H1 (cell line): ENCODE measurements around the gene RDH11. TPM values are rescaled to one million over a fixed set of nuclear protein-coding genes. Genes with fewer than 3 reads are reported as not detected.

Experiments used
- CTCF ChIA-PET: fragments of 300-600 bp; sonication (Branson Sonifier 250); formaldehyde crosslinking; loops from one replicate; lab custom pipeline; 2021; ENCODE audit not compliant: partially characterized antibody; lab: Charles Lee
- POLR2A ChIA-PET: fragments of 300-600 bp; sonication (Branson Sonifier 250); formaldehyde crosslinking; loops from one replicate; lab custom pipeline; 2021; ENCODE audit warnings: inconsistent platforms; ENCODE audit not compliant: partially characterized antibody; lab: Charles Lee
- DNase-seq, 2 experiments: peaks; one replicate each; pipeline versions ENCODE4 v3.0.0 to v3.0.0-alpha.2; 2010 to 2022; ENCODE audit warnings: low spot score in 2 of 2, low read depth in 1 of 2, mixed read lengths in 1 of 2
- FAIRE-seq: peaks from 2 replicates; lab custom pipeline; 2011; peaks lifted over from hg19 to GRCh38; lab: Jason Lieb, UNC
- H2AFZ ChIP-seq: 2 replicates; pipeline ENCODE4 v1.8.1; 2012; ENCODE audit warnings: low read length, inconsistent platforms
- H2AK5ac ChIP-seq: 2 replicates; pipeline ENCODE4 v1.6.1; 2013; ENCODE audit warnings: low read depth, low read length
- H2BK120ac ChIP-seq: replicated peaks from 2 replicates; pipeline ENCODE3; 2013; ENCODE audit warnings: low read depth, low read length, inconsistent platforms
- H2BK12ac ChIP-seq: 2 replicates; pipeline ENCODE4 v1.6.1; 2013; ENCODE audit warnings: low read depth, low read length
- H2BK15ac ChIP-seq: 2 replicates; pipeline ENCODE4 v1.6.1; 2013; ENCODE audit warnings: low read length
- H2BK20ac ChIP-seq: 2 replicates; pipeline ENCODE4 v1.6.1; 2013; ENCODE audit warnings: low read length
- H2BK5ac ChIP-seq: 2 replicates; pipeline ENCODE4 v1.6.1; 2013; ENCODE audit warnings: low read depth, low read length
- H3K14ac ChIP-seq: 2 replicates; pipeline ENCODE4 v1.6.1; 2013; ENCODE audit warnings: inconsistent platforms; ENCODE audit not compliant: insufficient read length
- H3K18ac ChIP-seq: 2 replicates; pipeline ENCODE4 v1.6.1; 2013; ENCODE audit warnings: low read length; ENCODE audit errors: extremely low read depth
- H3K23ac ChIP-seq: 2 replicates; pipeline ENCODE4 v1.6.1; 2013; ENCODE audit warnings: inconsistent platforms; ENCODE audit not compliant: insufficient read length
- H3K23me2 ChIP-seq: 2 replicates; pipeline ENCODE4 v1.6.1; 2013; ENCODE audit warnings: low read depth, low read length
- H3K27ac ChIP-seq: 2 replicates; pipeline ENCODE4 v1.6.1; 2011; ENCODE audit warnings: low read depth, low read length, inconsistent platforms
- H3K27me3 ChIP-seq, 4 experiments: replicated peaks in 1 of 4; 1 replicate in 1 of 4; 2 replicates in 3 of 4; pipeline versions ENCODE4 v1.6.1 to v1.8.1; 2011 to 2013; ENCODE audit warnings: low read length in 3 of 4, mild to moderate bottlenecking in 3 of 4, inconsistent platforms in 2 of 4, mixed read lengths in 2 of 4, moderate library complexity in 1 of 4; ENCODE audit not compliant: control insufficient read depth in 3 of 4, insufficient read depth in 3 of 4; ENCODE audit errors: extremely low read depth in 1 of 4
- H3K36me3 ChIP-seq, 4 experiments: 2 replicates each; pipeline versions ENCODE4 v1.6.1 to v1.8.1; 2011 to 2013; ENCODE audit warnings: mild to moderate bottlenecking in 4 of 4, low read length in 3 of 4, moderate library complexity in 2 of 4, control low read depth in 1 of 4, inconsistent platforms in 1 of 4; ENCODE audit not compliant: insufficient read depth in 4 of 4, control insufficient read depth in 2 of 4
- H3K4ac ChIP-seq: replicated peaks from 2 replicates; pipeline ENCODE3; 2013; ENCODE audit warnings: low read length, low read depth, mixed read lengths, inconsistent platforms; ENCODE audit not compliant: insufficient read length
- H3K4me1 ChIP-seq, 4 experiments: replicated peaks in 1 of 4; 1 replicate in 1 of 4; 2 replicates in 3 of 4; pipeline versions ENCODE4 v1.6.1 to v1.8.1; 2011 to 2013; ENCODE audit warnings: low read length in 3 of 4, inconsistent platforms in 2 of 4, mixed read lengths in 1 of 4; ENCODE audit not compliant: insufficient read depth in 4 of 4, control insufficient read depth in 3 of 4
- H3K4me2 ChIP-seq, 2 experiments: 2 replicates each; pipeline versions ENCODE4 v1.6.1 to v1.8.1; 2011 to 2013; ENCODE audit warnings: low read depth in 2 of 2, low read length in 2 of 2, control low read depth in 1 of 2, inconsistent platforms in 1 of 2, mild to moderate bottlenecking in 1 of 2; ENCODE audit not compliant: insufficient read depth in 1 of 2
- H3K4me3 ChIP-seq, 4 experiments: fragments of 200-600, 300-600 bp in 1 of 4; sonication (generic), shearing (Covaris generic), sonication (Bioruptor Twin) in 1 of 4; 2 replicates each; pipeline versions ENCODE4 v1.5.1 to v1.8.1; 2011 to 2016; ENCODE audit warnings: low read length in 4 of 4, low read depth in 3 of 4, control low read depth in 2 of 4, inconsistent platforms in 2 of 4, mild to moderate bottlenecking in 2 of 4, mixed read lengths in 1 of 4, moderate library complexity in 1 of 4; ENCODE audit not compliant: insufficient read depth in 2 of 4; ENCODE audit errors: extremely low read depth in 1 of 4
- H3K56ac ChIP-seq: replicated peaks from 2 replicates; pipeline ENCODE3; 2013; ENCODE audit warnings: low read depth, mild to moderate bottlenecking, mixed read lengths, low read length, inconsistent platforms; ENCODE audit not compliant: insufficient read length
- H3K79me1 ChIP-seq: 2 replicates; pipeline ENCODE4 v1.6.1; 2013; ENCODE audit warnings: low read depth, low read length, control low read depth
- H3K79me2 ChIP-seq, 2 experiments: 2 replicates each; pipeline versions ENCODE4 v1.6.1 to v1.8.1; 2012 to 2013; ENCODE audit warnings: low read length in 2 of 2, mild to moderate bottlenecking in 2 of 2, inconsistent platforms in 1 of 2; ENCODE audit not compliant: insufficient read depth in 2 of 2, control insufficient read depth in 1 of 2
- H3K9ac ChIP-seq, 4 experiments: replicated peaks in 1 of 4; 1 replicate in 1 of 4; 2 replicates in 3 of 4; pipeline versions ENCODE4 v1.6.1 to v1.8.1; 2011 to 2013; ENCODE audit warnings: low read depth in 3 of 4, low read length in 3 of 4, control low read depth in 2 of 4, mild to moderate bottlenecking in 2 of 4, moderate library complexity in 2 of 4, inconsistent platforms in 1 of 4; ENCODE audit errors: extremely low read depth in 1 of 4
- H3K9me3 ChIP-seq, 2 experiments: 2 replicates each; pipeline versions ENCODE4 v1.6.1 to v1.8.1; 2012 to 2013; ENCODE audit warnings: mild to moderate bottlenecking in 2 of 2, moderate library complexity in 2 of 2, control low read depth in 1 of 2, inconsistent platforms in 1 of 2, low read depth in 1 of 2, low read length in 1 of 2, mixed read lengths in 1 of 2; ENCODE audit not compliant: insufficient read depth in 2 of 2
- H4K20me1 ChIP-seq, 2 experiments: replicated peaks in 1 of 2; 2 replicates each; pipeline versions ENCODE3 to v1.8.1; 2011 to 2013; ENCODE audit warnings: inconsistent platforms in 2 of 2, low read length in 2 of 2, mild to moderate bottlenecking in 1 of 2; ENCODE audit not compliant: insufficient read depth in 2 of 2, control insufficient read depth in 1 of 2
- H4K5ac ChIP-seq: 2 replicates; pipeline ENCODE4 v1.6.1; 2013; ENCODE audit warnings: low read length, low read depth, mixed read lengths, inconsistent platforms; ENCODE audit not compliant: insufficient read length
- H4K8ac ChIP-seq: 2 replicates; pipeline ENCODE4 v1.8.0; 2013; ENCODE audit warnings: mild to moderate bottlenecking, moderate library complexity, low read length, inconsistent platforms; ENCODE audit not compliant: insufficient read depth; ENCODE audit errors: extremely low read depth
- H4K91ac ChIP-seq: replicated peaks from 2 replicates; pipeline ENCODE3; 2013; ENCODE audit warnings: low read length, mixed read lengths, inconsistent platforms; ENCODE audit not compliant: insufficient read length
- CTCF ChIP-seq, 3 experiments: IDR thresholded peaks; 1 replicate in 2 of 3; 2 replicates in 1 of 3; pipeline versions ENCODE4 v1.5.1 to v1.6.1; 2011; ENCODE audit warnings: low read length in 3 of 3, mild to moderate bottlenecking in 3 of 3, inconsistent platforms in 2 of 3, low read depth in 1 of 3, moderate library complexity in 1 of 3; ENCODE audit not compliant: insufficient read depth in 1 of 3; ENCODE audit errors: control extremely low read depth in 1 of 3
- KDM1A ChIP-seq: fragments of 200-600, 300-600 bp; sonication (generic); IDR thresholded peaks from 2 replicates; pipeline ENCODE4 v1.7.1; 2016; ENCODE audit warnings: mild to moderate bottlenecking, low read length, borderline replicate concordance
- RAD21 ChIP-seq, 2 experiments: IDR thresholded peaks in 1 of 2; conservative IDR thresholded peaks in 1 of 2; 2 replicates each; pipeline ENCODE4 v1.6.1; 2011; ENCODE audit warnings: low read depth in 2 of 2, low read length in 2 of 2, improper control_type of control experiment in 1 of 2, inconsistent platforms in 1 of 2, mild to moderate bottlenecking in 1 of 2, moderate library complexity in 1 of 2
- WGBS, 2 experiments: shearing (Covaris generic) in 1 of 2; methylation state at CpG; one replicate each; pipeline versions ENCODE4 v1.1.6 to v1.1.7; 2013 to 2015; ENCODE audit warnings: low lambda C conversion rate in 2 of 2, mixed read lengths in 2 of 2, inconsistent platforms in 1 of 2, low coverage in 1 of 2, missing lambda C conversion rate in 1 of 2; ENCODE audit not compliant: insufficient replicate concordance in 2 of 2, insufficient coverage in 1 of 2, insufficient read length in 1 of 2; ENCODE audit errors: extremely low coverage in 1 of 2, missing lambda C conversion rate in 1 of 2; 5-methylcytosine and 5-hydroxymethylcytosine counted together
- polyA plus RNA-seq, 7 experiments: library from polyadenylated mRNA; depleted of rRNA in 3 of 7; stranded (reverse) in 5 of 7; unstranded in 2 of 7; fragments of >200 nt in 5 of 7; fragments of 200-250 nt in 2 of 7; gene quantifications; 1 replicate in 5 of 7; 2 replicates in 1 of 7; 4 replicates in 1 of 7; pipeline versions ENCODE4 v1.2.1 to v1.2.3, GENCODE V29; 2011 to 2013; ENCODE audit warnings: missing spikeins in 2 of 7, mixed read lengths in 2 of 7
- total RNA-seq: library from RNA; stranded (reverse); fragmentation: NEBNext Ultra II Directional; extraction: Animal tissue kit (Norgen Biotek cat#: 25700); gene quantifications from 2 replicates; pipeline ENCODE4 v1.2.1, GENCODE V29; 2021

RDH11 gene
- total and polyA plus RNA-seq, 2 of the 8 experiments (the other 6 are each of a cell fraction or from before 2014, with no cell fraction given): 104 to 117 TPM

- no peaks in the 10 kb centered on the region for H3K23me2 ChIP-seq
- H4K20me1 ChIP-seq: no peaks in the 10 kb centered on the region
- H2BK15ac ChIP-seq: no peak overlapping the region
- H2BK12ac ChIP-seq: no peak overlapping the region
- CTCF ChIA-PET: interaction anchor here (0.6 to 6.7 kb wide), 58 partner anchors 10 to 1214 kb away, joined by 3 to 147 read pairs (median 4); partner anchors contain the start of genes ARG2, ATP6V1D, EIF2S1 and PIGH
- H2BK120ac ChIP-seq: no peak overlapping the region
- H2BK5ac ChIP-seq: no peak overlapping the region
- H3K79me1 ChIP-seq: no peaks in the 10 kb centered on the region
- H3K27ac ChIP-seq: no peak overlapping the region
- WGBS, 2 experiments: 7% methylated on average over 3 of the region's 3 CpGs; no CpG with 5 or more reads in 1 of the 2 experiments
- TF ChIP-seq KDM1A (no peak), RAD21 (IDR thresholded peaks at IDR 0.05 in 1 of 2, conservative IDR thresholded peaks at IDR 0.05 in 1 of 2; ENCODE audit: low read depth in 2 of 2, low read length in 2 of 2) (peak; percentile 88 to 89), CTCF (IDR thresholded peaks at IDR 0.05; ENCODE audit: control extremely low read depth in 1 of 3, insufficient read depth in 1 of 3, low read depth in 1 of 3, low read length in 3 of 3) (peak in 2 of 3 experiments; percentile 66 to 73; a peak in 3 of 4 replicates)
- no peak overlapping the region for H2AK5ac ChIP-seq
- H3K9ac ChIP-seq: no peak overlapping the region
- H3K36me3 ChIP-seq: no peaks in the 10 kb centered on the region
- no peak overlapping the region for H3K14ac ChIP-seq
- no peak overlapping the region for H4K5ac ChIP-seq
- H3K79me2 ChIP-seq: no peaks in the 10 kb centered on the region
- H4K8ac ChIP-seq: no peak overlapping the region
- no peak overlapping the region for H3K56ac ChIP-seq
- no peak for DNase-seq
- H3K4ac ChIP-seq: no peak overlapping the region
- no peak overlapping the region for H4K91ac ChIP-seq
- H3K18ac ChIP-seq: no peak overlapping the region
- peak; percentile 85 for FAIRE-seq
- H3K23ac ChIP-seq: no peak overlapping the region
- POLR2A ChIA-PET: interaction anchor here (0.8 to 2.5 kb wide), 4 partner anchors 10 to 163 kb away, joined by 3 to 13 read pairs (median 5); partner anchors contain the start of gene RDH11
- H3K4me1 ChIP-seq: no peaks in the 10 kb centered on the region
- no peak overlapping the region for H2BK20ac ChIP-seq
- peak overlapping the region; percentile 56; the same call in 1 of the 2 replicates for H2AFZ ChIP-seq
- no peaks in the 10 kb centered on the region for H3K27me3 ChIP-seq
- H3K4me3 ChIP-seq: no peak overlapping the region
- H3K9me3 ChIP-seq: peaks cover 8 to 13% of the 10 kb centered on the region in 2 experiments
- H3K4me2 ChIP-seq: no peak overlapping the region
These were observed 9.0 kb upstream of the RDH11 start for GRCh38 chr14:67704484-67705089.
